GM12872 (cell line): ENCODE measurements around the gene FAM210A.

ENCODE experiments used
- TF ChIP-seq, protein P1 (sequence below): IDR thresholded peaks from 3 replicates; pipeline ENCODE4 v1.5.1; 2011; ENCODE audit warnings: low read depth, mild to moderate bottlenecking, low read length, moderate library complexity; ENCODE audit not compliant: insufficient read depth

FAM210A gene

DNA sequence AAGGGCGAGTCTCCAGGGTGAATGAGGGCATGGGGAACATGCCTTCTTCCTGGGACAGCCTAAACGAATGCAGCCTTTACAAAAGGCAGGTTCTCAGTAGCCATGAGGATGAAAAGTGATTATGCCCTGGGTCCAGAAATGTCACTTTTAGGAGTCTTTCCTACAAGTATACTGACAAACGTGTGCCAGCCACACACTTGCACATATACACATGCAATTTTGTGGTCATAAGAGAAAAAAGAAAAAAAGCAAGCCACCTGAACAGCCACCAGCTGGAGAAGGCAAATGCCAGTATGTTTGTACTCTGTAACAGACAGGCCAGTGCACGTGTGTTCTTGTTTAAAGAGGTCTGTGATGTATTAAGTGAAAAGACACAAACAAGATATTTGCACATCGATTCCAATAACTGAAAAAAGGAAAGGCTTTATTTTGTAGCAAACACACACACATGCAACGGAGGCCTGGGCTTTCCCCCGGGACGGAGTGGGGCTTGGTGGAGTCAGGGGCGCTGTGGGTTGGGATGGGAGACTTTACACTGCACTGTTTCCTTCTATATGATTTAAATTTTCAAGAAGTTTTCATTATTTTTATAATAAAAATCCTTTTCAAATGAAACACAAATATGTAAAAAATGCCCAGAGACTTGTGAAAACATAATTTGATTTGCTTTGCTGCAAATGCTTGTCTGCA, 108.4 kb downstream of the FAM210A start:
- TF ChIP-seq, protein P1, sequence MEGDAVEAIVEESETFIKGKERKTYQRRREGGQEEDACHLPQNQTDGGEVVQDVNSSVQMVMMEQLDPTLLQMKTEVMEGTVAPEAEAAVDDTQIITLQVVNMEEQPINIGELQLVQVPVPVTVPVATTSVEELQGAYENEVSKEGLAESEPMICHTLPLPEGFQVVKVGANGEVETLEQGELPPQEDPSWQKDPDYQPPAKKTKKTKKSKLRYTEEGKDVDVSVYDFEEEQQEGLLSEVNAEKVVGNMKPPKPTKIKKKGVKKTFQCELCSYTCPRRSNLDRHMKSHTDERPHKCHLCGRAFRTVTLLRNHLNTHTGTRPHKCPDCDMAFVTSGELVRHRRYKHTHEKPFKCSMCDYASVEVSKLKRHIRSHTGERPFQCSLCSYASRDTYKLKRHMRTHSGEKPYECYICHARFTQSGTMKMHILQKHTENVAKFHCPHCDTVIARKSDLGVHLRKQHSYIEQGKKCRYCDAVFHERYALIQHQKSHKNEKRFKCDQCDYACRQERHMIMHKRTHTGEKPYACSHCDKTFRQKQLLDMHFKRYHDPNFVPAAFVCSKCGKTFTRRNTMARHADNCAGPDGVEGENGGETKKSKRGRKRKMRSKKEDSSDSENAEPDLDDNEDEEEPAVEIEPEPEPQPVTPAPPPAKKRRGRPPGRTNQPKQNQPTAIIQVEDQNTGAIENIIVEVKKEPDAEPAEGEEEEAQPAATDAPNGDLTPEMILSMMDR, result no peak

GRCh38 chr18:13616525-13617035, 109.8 kb downstream of the FAM210A start:
- TF ChIP-seq, protein P1, result no peak

GRCh38 chr18:13616041-13616440, 110.3 kb downstream of the FAM210A start:
- TF ChIP-seq, protein P1, result no peak

GRCh38 chr18:13615432-13615861, 110.9 kb downstream of the FAM210A start:
- TF ChIP-seq, protein P1, result no peak

DNA sequence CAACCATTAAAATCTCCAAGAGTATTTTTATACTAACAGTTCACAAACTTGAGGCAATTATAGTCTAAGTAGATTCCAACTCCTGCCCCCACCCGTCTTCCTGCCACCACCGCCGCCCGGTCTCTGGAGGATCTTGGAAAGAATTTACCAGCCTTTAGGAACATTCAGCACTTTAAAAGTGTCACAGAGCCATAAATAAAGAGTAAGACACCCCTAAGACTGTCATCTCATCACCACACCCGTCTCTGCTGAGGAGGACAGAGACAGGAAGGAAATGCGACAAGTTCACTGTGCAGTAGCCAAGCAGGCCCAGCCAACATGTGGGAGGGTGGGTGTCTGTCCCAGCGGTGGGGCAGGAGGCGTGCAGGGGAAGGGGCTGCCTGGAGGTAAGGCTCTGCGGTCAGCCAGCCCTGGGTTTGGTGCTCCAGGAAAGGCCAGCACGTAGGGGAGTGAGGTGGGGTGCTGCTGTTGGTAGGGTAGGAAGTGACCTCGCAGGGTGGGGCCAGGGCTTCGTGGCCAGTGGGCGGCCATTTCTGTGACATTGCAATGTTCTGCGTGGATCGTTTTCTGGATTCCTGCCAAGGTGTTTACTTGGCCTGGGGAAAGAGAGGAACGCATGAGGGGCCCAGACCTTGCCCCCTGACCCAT, 111.6 kb downstream of the FAM210A start:
- TF ChIP-seq, protein P1, result no peak

GRCh38 chr18:13613591-13614501, 112.5 kb downstream of the FAM210A start:
- TF ChIP-seq, protein P1, result no peak
